Spleen (tissue), 7 donors: ENCODE measurements around the gene AURKA.

Source experiments
- CTCF ChIP-seq, 11 experiments: fragments of 200-600 bp in 7 of 11; fragments of 450-650 bp in 4 of 11; sonication (generic) in 4 of 11; IDR thresholded peaks in 8 of 11; conservative IDR thresholded peaks in 3 of 11; 1 replicate in 7 of 11; 2 replicates in 4 of 11; pipeline versions ENCODE4 v1.4.0 to v1.8.0; 2016 to 2021; ENCODE audit warnings: antibody characterized with exemption in 11 of 11, inconsistent platforms in 4 of 11, mild to moderate bottlenecking in 1 of 11
- POLR2A ChIP-seq, 3 donors: fragments of 450-650 bp; IDR thresholded peaks; one replicate each; pipeline ENCODE4 v1.5.1; 2017; ENCODE audit warnings: antibody characterized with exemption in 3 of 3, mild to moderate bottlenecking in 1 of 3
- POLR2AphosphoS5 ChIP-seq, 3 donors: sonication (generic); formaldehyde crosslinking; IDR thresholded peaks; one replicate each; pipeline ENCODE4 v1.5.1; 2017; ENCODE audit warnings: antibody characterized with exemption in 3 of 3
- donor health status: DM: no; HTN: no; CAD: no; lungs with moderate emphysema.
- donor health status: DM: no; HTN: no; CAD: no.
- donor health status: DM: no; HTN: no; CAD: no.

GRCh38 chr20:56389807-56390206 lies 2.2 kb downstream of the AURKA start:
- no peak for TF ChIP-seq CTCF (IDR thresholded peaks at IDR 0.05 in 8 of 11, conservative IDR thresholded peaks at IDR 0.05 in 3 of 11)
- no peak for TF ChIP-seq POLR2A (IDR thresholded peaks at IDR 0.05)
- no peak for TF ChIP-seq POLR2AphosphoS5 (IDR thresholded peaks at IDR 0.05)
